Heart left ventricle (tissue), 13 donors: ENCODE measurements around the gene CRADD.

Experiments
- CTCF ChIP-seq, 12 donors: fragments of 200-600 bp; sonication (generic) in 4 of 12; IDR thresholded peaks; one replicate each; pipeline versions ENCODE4 v1.5.0 to v1.8.0; 2018 to 2022; ENCODE audit warnings: antibody characterized with exemption in 12 of 12, mild to moderate bottlenecking in 5 of 12
- POLR2A ChIP-seq, 2 donors: fragments of 450-650 bp; IDR thresholded peaks; one replicate each; pipeline ENCODE4 v1.6.1; 2017; ENCODE audit warnings: antibody characterized with exemption in 2 of 2, mild to moderate bottlenecking in 2 of 2, moderate library complexity in 2 of 2
- donor health status: ischemic (EF 13 %, LVEDD 7.1; RV severe dilation, severe dysfunction).
- donor health status: DM: no; HTN: yes; CAD: no.
- donor health status: DM: no; HTN: no; CAD: no.
- donor health status: ischemic (EF 25% LVEDD 6.9; RV normal size, moderate dysfunction).
- donor health status: ischemic (EF 25% LVEDD 5.7; RV mildly dilated, moderate dysfunction).
- donor health status: ischemic (EF 35%, LVEDD 5.7; RV mildly dilated, moderate dysfunction).
- donor health status: nonischemic (EF 11% LVEDD 7.7; RV severe dilation, severe dysfunction).
- donor health status: DM: yes; HTN: yes; CAD: no.
- donor health status: PGD.
- donor health status: ischemic (EF 29% LVEDD 5.4; RV normal size, mild dysfunction).
- donor health status: nonischemic (EF 23%, LVEDD 6.1; RV moderate dilation, normal function).

GRCh38 chr12:93794738-93795137 is 117.6 kb downstream of the CRADD start:
- no peak for TF ChIP-seq CTCF (IDR thresholded peaks at IDR 0.05)
- TF ChIP-seq POLR2A (IDR thresholded peaks at IDR 0.05): no peak
